GM12878 (cell line): ENCODE results near the gene UVSSA. TPM values are rescaled to one million over a fixed set of nuclear protein-coding genes. Genes with fewer than 3 reads are reported as not detected.

ENCODE experiments used
- ATAC-seq: fragments of 200-7000 bp; cut with Tn5 transposase; 3 replicates; pipeline ENCODE4 v1.9.1; 2020; ENCODE audit warnings: mild to moderate bottlenecking, moderate library complexity
- BruUV-seq: library from RNA; stranded (reverse); fragments of 400-500 nt; replicated peaks from 2 replicates; lab custom pipeline; 2021; lab: Mats Ljungman, UMichigan
- CTCF ChIA-PET: fragments of 300-600 bp; sonication (Branson Sonifier 250); formaldehyde crosslinking; extraction: SDS; loops from one replicate; lab custom pipeline; 2021; ENCODE audit warnings: inconsistent platforms; lab: Yijun Ruan, JAX
- POLR2A ChIA-PET: fragments of 350-600 bp; formaldehyde crosslinking; extraction: SDS; loops from one replicate; lab custom pipeline; 2021; ENCODE audit warnings: inconsistent platforms; lab: Charles Lee
- RAD21 ChIA-PET: fragments of 300-600 bp; sonication (Branson Sonifier 250); formaldehyde crosslinking; loops from one replicate; lab custom pipeline; 2023; ENCODE audit warnings: antibody characterized with exemption; ENCODE audit not compliant: unreplicated experiment; lab: Charles Lee
- SMC1A ChIA-PET: fragments of 300-600 bp; sonication (Branson Sonifier 250); formaldehyde crosslinking; loops from one replicate; lab custom pipeline; 2023; ENCODE audit not compliant: unreplicated experiment, uncharacterized antibody; lab: Charles Lee
- DNase-seq: peaks from one replicate; pipeline ENCODE4 v3.0.0-alpha.2; 2011; ENCODE audit warnings: low read depth, low spot score
- FAIRE-seq: peaks from 3 replicates; lab custom pipeline; 2011; peaks lifted over from hg19 to GRCh38; lab: Jason Lieb, UNC
- H2AFZ ChIP-seq: 2 replicates; pipeline ENCODE4 v1.6.0; 2011; ENCODE audit warnings: low read depth, low read length, control low read depth; ENCODE audit not compliant: control insufficient read depth
- H3K27ac ChIP-seq: 2 replicates; pipeline ENCODE4 v1.5.1; 2011; ENCODE audit warnings: control low read depth; ENCODE audit not compliant: control insufficient read depth, insufficient read depth
- H3K27me3 ChIP-seq, 2 experiments: replicated peaks in 1 of 2; 2 replicates each; pipeline versions ENCODE4 v1.6.0 to v1.6.1; 2011; ENCODE audit warnings: low read length in 1 of 2; ENCODE audit not compliant: control insufficient read depth in 2 of 2, insufficient read depth in 2 of 2
- H3K36me3 ChIP-seq, 2 experiments: 2 replicates each; pipeline ENCODE4 v1.5.1; 2011; ENCODE audit warnings: low read length in 1 of 2; ENCODE audit not compliant: control insufficient read depth in 2 of 2, insufficient read depth in 2 of 2
- H3K4me1 ChIP-seq: 2 replicates; pipeline ENCODE4 v1.6.1; 2011; ENCODE audit warnings: mild to moderate bottlenecking, low read length, moderate library complexity, mixed read lengths; ENCODE audit not compliant: control insufficient read depth, insufficient read depth
- H3K4me2 ChIP-seq: 2 replicates; pipeline ENCODE4 v1.6.0; 2011; ENCODE audit warnings: control low read depth; ENCODE audit not compliant: control insufficient read depth, insufficient read depth
- H3K4me3 ChIP-seq: fragments of 200-600 bp; sonication (generic); 2 replicates; pipeline ENCODE4 v1.5.1; 2016
- H3K79me2 ChIP-seq: 2 replicates; pipeline ENCODE4 v1.6.0; 2011; ENCODE audit warnings: low read length; ENCODE audit not compliant: control insufficient read depth, insufficient read depth
- H3K9ac ChIP-seq: 2 replicates; pipeline ENCODE4 v1.8.0; 2011; ENCODE audit warnings: low read length, control low read depth, mixed read lengths; ENCODE audit not compliant: control insufficient read depth, insufficient read depth
- H3K9me3 ChIP-seq: replicated peaks from 3 replicates; pipeline ENCODE4 v1.5.1; 2011; ENCODE audit warnings: mild to moderate bottlenecking, low read length; ENCODE audit not compliant: control insufficient read depth, insufficient read depth
- H4K20me1 ChIP-seq: 2 replicates; pipeline ENCODE4 v1.6.0; 2011; ENCODE audit not compliant: control insufficient read depth, insufficient read depth
- BMI1 ChIP-seq: fragments of 450-650 bp; IDR thresholded peaks from 2 replicates; pipeline ENCODE4 v1.6.1; 2016; ENCODE audit warnings: mild to moderate bottlenecking, moderate library complexity, borderline replicate concordance
- HCFC1 ChIP-seq: fragments of 150-350 bp; IDR thresholded peaks from 2 replicates; pipeline ENCODE4 v1.6.1; 2014; ENCODE audit warnings: low read length
- IRF3 ChIP-seq: fragments of 450-650 bp; IDR thresholded peaks from 2 replicates; pipeline ENCODE4 v1.6.1; 2014; ENCODE audit warnings: mild to moderate bottlenecking
- PBX3 ChIP-seq: IDR thresholded peaks from 2 replicates; pipeline ENCODE4 v1.6.1; 2011; ENCODE audit warnings: mild to moderate bottlenecking, low read depth, low read length, moderate library complexity; ENCODE audit not compliant: insufficient replicate concordance
- POU2F2 ChIP-seq: IDR thresholded peaks from 3 replicates; pipeline ENCODE4 v1.6.1; 2011; ENCODE audit warnings: low read depth, mild to moderate bottlenecking, low read length, borderline replicate concordance
- SIX5 ChIP-seq: IDR thresholded peaks from 2 replicates; pipeline ENCODE4 v1.6.1; 2011; ENCODE audit warnings: mild to moderate bottlenecking, low read depth, low read length, moderate library complexity; ENCODE audit not compliant: severe bottlenecking
- SMARCA5 ChIP-seq: fragments of 450-650 bp; IDR thresholded peaks from 2 replicates; pipeline ENCODE4 v1.6.1; 2017; ENCODE audit warnings: mild to moderate bottlenecking
- SREBF2 ChIP-seq: IDR thresholded peaks from 2 replicates; pipeline ENCODE4 v1.6.1; 2012; ENCODE audit warnings: mild to moderate bottlenecking, low read length
- SRF ChIP-seq, 2 experiments: IDR thresholded peaks; 2 replicates each; pipeline ENCODE4 v1.6.1; 2011; ENCODE audit warnings: low read depth in 2 of 2, low read length in 2 of 2, mild to moderate bottlenecking in 1 of 2, moderate library complexity in 1 of 2
- ZNF217 ChIP-seq: fragments of 450-650 bp; IDR thresholded peaks from 2 replicates; pipeline ENCODE4 v1.6.1; 2017; ENCODE audit warnings: antibody characterized with exemption, mild to moderate bottlenecking
- ZNF274 ChIP-seq: IDR thresholded peaks from one replicate; pipeline ENCODE4 v1.8.0; 2011; ENCODE audit not compliant: insufficient read length, insufficient read depth
- ZNF384 ChIP-seq: IDR thresholded peaks from 2 replicates; pipeline ENCODE4 v1.6.1; 2012; ENCODE audit warnings: low read depth, mild to moderate bottlenecking, low read length, improper control_type of control experiment, borderline replicate concordance
- WGBS: methylation state at CpG from one replicate; pipeline ENCODE4 v1.1.6; 2016; ENCODE audit warnings: low lambda C conversion rate; ENCODE audit not compliant: insufficient replicate concordance, insufficient coverage; ENCODE audit errors: missing lambda C conversion rate; 5-methylcytosine and 5-hydroxymethylcytosine counted together
- in situ Hi-C: fragments of 300-500 bp; cut with MboI; formaldehyde crosslinking; loops from 9 replicates; pipeline ENCODE4 v1.14.3; 2018; ENCODE audit warnings: mixed read lengths
- intact Hi-C: fragments of 100-400 bp; cut with micrococcal nuclease; formaldehyde crosslinking; loops from one replicate; pipeline ENCODE4 v1.14.2; 2022; ENCODE audit not compliant: unreplicated experiment
- polyA plus RNA-seq, 11 experiments: library from polyadenylated mRNA; depleted of rRNA in 4 of 11; unstranded in 6 of 11; stranded (reverse) in 5 of 11; fragments of >200 nt; fragmentation: Nextera tagmentation in 4 of 11; fragmentation: Illumina TruSeq in 1 of 11; extraction: Ambion mirVana in 4 of 11; extraction: Trizol in 1 of 11; gene quantifications; 1 replicate in 1 of 11; 2 replicates in 10 of 11; pipeline versions ENCODE4 v1.2.1 to v1.2.3, GENCODE V29; 2011 to 2016; ENCODE audit warnings: inconsistent platforms in 2 of 11, missing spikeins in 2 of 11, low read depth in 1 of 11
- total RNA-seq, 4 experiments: library from RNA; depleted of rRNA in 3 of 4; stranded (reverse); fragments of >200 nt in 3 of 4; fragmentation: Illumina TruSeq in 1 of 4; extraction: Trizol in 1 of 4; gene quantifications; 2 replicates each; pipeline versions ENCODE4 v1.2.1 to v1.2.3, GENCODE V29; 2013 to 2021

The UVSSA gene
- total and polyA plus RNA-seq, 10 of the 15 experiments (the other 5 are each of a cell fraction or from before 2014, with no cell fraction given), result 0.34 to 16.8 (median 3.6) TPM

- H3K27me3 ChIP-seq, result no peaks in the 10 kb centered on the region
- no peak overlapping the region for H3K4me3 ChIP-seq
- H3K9ac ChIP-seq, result no peak overlapping the region
- RAD21 ChIA-PET, result no interaction called here
- DNase-seq (no peak), ATAC-seq (no peak), FAIRE-seq (no peak)
- SMC1A ChIA-PET, result no interaction called here
- POLR2A ChIA-PET, result no interaction called here
- CTCF ChIA-PET, result no interaction called here
- TF ChIP-seq BMI1, result no peak
- no peak for TF ChIP-seq ZNF274
- TF ChIP-seq IRF3, result no peak
- TF ChIP-seq PBX3, result no peak
- no peak for TF ChIP-seq ZNF384
- no peak for TF ChIP-seq SRF (IDR thresholded peaks at IDR 0.05; ENCODE audit: low read depth in 2 of 2, low read length in 2 of 2)
- TF ChIP-seq HCFC1, result no peak
- TF ChIP-seq SIX5, result no peak
- TF ChIP-seq POU2F2, result no peak
- no peak for TF ChIP-seq SREBF2
- TF ChIP-seq SMARCA5, result no peak
- no peak for TF ChIP-seq ZNF217
- intact Hi-C loops (no loop called here), in situ Hi-C loops (no loop called here)
- no peak overlapping the region for H3K27ac ChIP-seq
- no peaks in the 10 kb centered on the region; the same call in 2 of the 3 replicates for H3K9me3 ChIP-seq
- no peaks in the 10 kb centered on the region for H4K20me1 ChIP-seq
- no peak overlapping the region for H2AFZ ChIP-seq
- 74% methylated on average over 13 of the region's 13 CpGs for WGBS
- H3K4me2 ChIP-seq, result no peak overlapping the region
- no peaks in the 10 kb centered on the region for H3K4me1 ChIP-seq
- no peaks in the 10 kb centered on the region for H3K79me2 ChIP-seq
- no TSS peak for BruUV-seq
- H3K36me3 ChIP-seq, result no peaks in the 10 kb centered on the region
Measured at GRCh38 chr4:1415681-1415981, 68.6 kb downstream of the UVSSA start.
